Spleen (tissue), 7 donors: ENCODE measurements around the gene SYCN.

Experiments
- POLR2A ChIP-seq, 3 donors: fragments of 450-650 bp; IDR thresholded peaks; one replicate each; pipeline ENCODE4 v1.5.1; 2017; ENCODE audit warnings: antibody characterized with exemption in 3 of 3, mild to moderate bottlenecking in 1 of 3
- POLR2AphosphoS5 ChIP-seq, 3 donors: sonication (generic); formaldehyde crosslinking; IDR thresholded peaks; one replicate each; pipeline ENCODE4 v1.5.1; 2017; ENCODE audit warnings: antibody characterized with exemption in 3 of 3
- TF ChIP-seq, protein P1 (sequence below), 11 experiments: fragments of 200-600 bp in 7 of 11; fragments of 450-650 bp in 4 of 11; sonication (generic) in 4 of 11; IDR thresholded peaks in 8 of 11; conservative IDR thresholded peaks in 3 of 11; 1 replicate in 7 of 11; 2 replicates in 4 of 11; pipeline versions ENCODE4 v1.4.0 to v1.8.0; 2016 to 2021; ENCODE audit warnings: antibody characterized with exemption in 11 of 11, inconsistent platforms in 4 of 11, mild to moderate bottlenecking in 1 of 11
- donor health status: DM: no; HTN: no; CAD: no; lungs with moderate emphysema.
- donor health status: DM: no; HTN: no; CAD: no.
- donor health status: DM: no; HTN: no; CAD: no.

DNA sequence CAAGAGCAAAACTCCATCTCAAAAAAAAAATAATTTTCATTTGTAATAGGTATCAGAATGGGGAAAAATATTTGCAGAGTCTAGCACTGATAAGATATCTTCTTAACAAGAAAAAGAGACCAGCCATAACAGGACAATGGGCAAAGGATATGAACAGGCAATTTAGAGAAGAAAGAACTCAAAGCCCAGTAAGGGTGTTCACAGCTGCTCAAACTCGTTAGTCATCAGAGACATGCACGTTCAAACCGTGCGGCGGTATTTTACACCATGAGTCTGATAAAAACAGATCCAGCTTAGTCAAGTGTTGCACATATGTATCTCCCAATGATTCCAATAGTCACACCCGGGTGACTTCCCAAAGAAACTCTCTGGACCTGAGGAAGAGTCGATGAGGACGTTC, 21.0 kb downstream of the SYCN start:
- TF ChIP-seq, protein P1, sequence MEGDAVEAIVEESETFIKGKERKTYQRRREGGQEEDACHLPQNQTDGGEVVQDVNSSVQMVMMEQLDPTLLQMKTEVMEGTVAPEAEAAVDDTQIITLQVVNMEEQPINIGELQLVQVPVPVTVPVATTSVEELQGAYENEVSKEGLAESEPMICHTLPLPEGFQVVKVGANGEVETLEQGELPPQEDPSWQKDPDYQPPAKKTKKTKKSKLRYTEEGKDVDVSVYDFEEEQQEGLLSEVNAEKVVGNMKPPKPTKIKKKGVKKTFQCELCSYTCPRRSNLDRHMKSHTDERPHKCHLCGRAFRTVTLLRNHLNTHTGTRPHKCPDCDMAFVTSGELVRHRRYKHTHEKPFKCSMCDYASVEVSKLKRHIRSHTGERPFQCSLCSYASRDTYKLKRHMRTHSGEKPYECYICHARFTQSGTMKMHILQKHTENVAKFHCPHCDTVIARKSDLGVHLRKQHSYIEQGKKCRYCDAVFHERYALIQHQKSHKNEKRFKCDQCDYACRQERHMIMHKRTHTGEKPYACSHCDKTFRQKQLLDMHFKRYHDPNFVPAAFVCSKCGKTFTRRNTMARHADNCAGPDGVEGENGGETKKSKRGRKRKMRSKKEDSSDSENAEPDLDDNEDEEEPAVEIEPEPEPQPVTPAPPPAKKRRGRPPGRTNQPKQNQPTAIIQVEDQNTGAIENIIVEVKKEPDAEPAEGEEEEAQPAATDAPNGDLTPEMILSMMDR (IDR thresholded peaks at IDR 0.05 in 8 of 11, conservative IDR thresholded peaks at IDR 0.05 in 3 of 11), result no peak
- TF ChIP-seq POLR2AphosphoS5 (IDR thresholded peaks at IDR 0.05), result no peak
- TF ChIP-seq POLR2A (IDR thresholded peaks at IDR 0.05), result no peak
